GM19238 (cell line): ENCODE results near the gene F13A1.

Experiments
- DNase-seq: peaks from one replicate; pipeline ENCODE4 v3.0.0; 2011; ENCODE audit warnings: low spot score; ENCODE audit not compliant: insufficient read length

Gene F13A1

GRCh38 chr6:6244624-6245023 lies 75.8 kb downstream of the F13A1 start:
- no peak for DNase-seq

GRCh38 chr6:6243846-6244245 lies 76.6 kb downstream of the F13A1 start:
- DNase-seq = no peak

GRCh38 chr6:6239598-6240581 lies 80.6 kb downstream of the F13A1 start:
- no peak for DNase-seq

- no peak for DNase-seq
Measured at GRCh38 chr6:6236730-6237469, 83.6 kb downstream of the F13A1 start.

- DNase-seq = no peak
Measured at GRCh38 chr6:6235786-6236185, 84.7 kb downstream of the F13A1 start.

- DNase-seq = no peak
Measured at GRCh38 chr6:6234963-6235362, 85.5 kb downstream of the F13A1 start.

GRCh38 chr6:6230286-6230685 lies 90.2 kb downstream of the F13A1 start:
- DNase-seq = no peak

- no peak for DNase-seq
Measured at GRCh38 chr6:6227896-6228295, 92.6 kb downstream of the F13A1 start.

GRCh38 chr6:6225885-6226529 lies 94.5 kb downstream of the F13A1 start:
- DNase-seq = no peak

GRCh38 chr6:6224933-6225486 lies 95.5 kb downstream of the F13A1 start:
- no peak for DNase-seq

- no peak for DNase-seq
Measured at GRCh38 chr6:6221787-6222535, 98.5 kb downstream of the F13A1 start.

GRCh38 chr6:6220718-6221117 lies 99.7 kb downstream of the F13A1 start:
- DNase-seq = no peak

GRCh38 chr6:6219716-6220115 lies 100.7 kb downstream of the F13A1 start:
- DNase-seq = no peak

GRCh38 chr6:6218759-6219085 lies 101.7 kb downstream of the F13A1 start:
- DNase-seq = no peak

- no peak for DNase-seq
Measured at GRCh38 chr6:6217855-6218758, 102.4 kb downstream of the F13A1 start.

GRCh38 chr6:6210994-6211393 lies 109.5 kb downstream of the F13A1 start:
- no peak for DNase-seq

GRCh38 chr6:6202886-6203285 lies 117.6 kb downstream of the F13A1 start:
- no peak for DNase-seq

- DNase-seq = no peak
Measured at GRCh38 chr6:6201200-6201599, 119.3 kb downstream of the F13A1 start.

- no peak for DNase-seq
Measured at GRCh38 chr6:6199678-6200077, 120.8 kb downstream of the F13A1 start.

- no peak for DNase-seq
Measured at GRCh38 chr6:6196762-6197161, 123.7 kb downstream of the F13A1 start.
